Liver (tissue), 9 donors: ENCODE data around the gene CHTF18. TPM values are rescaled to one million over a fixed set of nuclear protein-coding genes. Genes with fewer than 3 reads are reported as not detected.

Experiments
- DNase-seq: peaks from one replicate; pipeline ENCODE4 v3.0.0-alpha.2; 2017; ENCODE audit warnings: low spot score
- H3K27ac ChIP-seq, 2 donors: one replicate each; pipeline ENCODE4 v1.7.0; 2013; ENCODE audit warnings: inconsistent platforms in 2 of 2, low read length in 2 of 2, control low read depth in 1 of 2, low read depth in 1 of 2, mild to moderate bottlenecking in 1 of 2
- H3K27me3 ChIP-seq, 4 donors: one replicate each; pipeline versions ENCODE4 v1.6.1 to v1.7.0; 2013; ENCODE audit warnings: low read length in 3 of 4, inconsistent platforms in 1 of 4, mild to moderate bottlenecking in 1 of 4, moderate library complexity in 1 of 4; ENCODE audit not compliant: control insufficient read depth in 4 of 4, insufficient read depth in 4 of 4
- H3K36me3 ChIP-seq, 4 donors: one replicate each; pipeline versions ENCODE4 v1.6.1 to v1.7.0; 2013; ENCODE audit warnings: low read length in 3 of 4, mild to moderate bottlenecking in 3 of 4, low read depth in 1 of 4, moderate library complexity in 1 of 4; ENCODE audit not compliant: control insufficient read depth in 4 of 4, insufficient read depth in 3 of 4
- H3K4me1 ChIP-seq, 4 donors: one replicate each; pipeline versions ENCODE4 v1.6.1 to v1.7.0; 2013; ENCODE audit warnings: low read length in 3 of 4, mild to moderate bottlenecking in 3 of 4, moderate library complexity in 1 of 4; ENCODE audit not compliant: control insufficient read depth in 4 of 4, insufficient read depth in 4 of 4
- H3K4me3 ChIP-seq, 3 donors: one replicate each; pipeline versions ENCODE4 v1.6.1 to v1.7.0; 2013; ENCODE audit warnings: low read length in 3 of 3, control low read depth in 1 of 3, low read depth in 1 of 3, mild to moderate bottlenecking in 1 of 3
- H3K9ac ChIP-seq, 2 donors: one replicate each; pipeline ENCODE4 v1.7.0; 2013; ENCODE audit warnings: low read length in 2 of 2, mild to moderate bottlenecking in 2 of 2, moderate library complexity in 2 of 2, control low read depth in 1 of 2, low read depth in 1 of 2
- H3K9me3 ChIP-seq, 4 donors: one replicate each; pipeline versions ENCODE4 v1.6.1 to v1.7.0; 2013; ENCODE audit warnings: low read length in 3 of 4; ENCODE audit not compliant: control insufficient read depth in 4 of 4
- FOXA1 ChIP-seq: IDR thresholded peaks from 2 replicates; pipeline ENCODE4 v1.6.1; 2016; ENCODE audit warnings: antibody characterized with exemption
- FOXA2 ChIP-seq: IDR thresholded peaks from 2 replicates; pipeline ENCODE4 v1.6.1; 2016; ENCODE audit warnings: antibody characterized with exemption
- GABPA ChIP-seq, 2 donors: IDR thresholded peaks in 1 of 2; conservative IDR thresholded peaks in 1 of 2; 2 replicates each; pipeline ENCODE4 v1.6.1; 2016; ENCODE audit warnings: antibody characterized with exemption in 2 of 2, mild to moderate bottlenecking in 1 of 2, moderate library complexity in 1 of 2
- HNF4A ChIP-seq, 2 donors: conservative IDR thresholded peaks; 2 replicates each; pipeline ENCODE4 v1.6.1; 2016; ENCODE audit warnings: antibody characterized with exemption in 2 of 2, mild to moderate bottlenecking in 2 of 2
- HNF4G ChIP-seq: IDR thresholded peaks from 2 replicates; pipeline ENCODE4 v1.6.1; 2016; ENCODE audit warnings: antibody characterized with exemption
- JUND ChIP-seq, 2 donors: IDR thresholded peaks; 2 replicates each; pipeline ENCODE4 v1.6.1; 2016; ENCODE audit warnings: antibody characterized with exemption in 2 of 2
- NR2F2 ChIP-seq: IDR thresholded peaks from 2 replicates; pipeline ENCODE4 v1.6.1; 2016; ENCODE audit warnings: antibody characterized with exemption
- RAD21 ChIP-seq, 2 donors: IDR thresholded peaks; 2 replicates each; pipeline ENCODE4 v1.6.1; 2016; ENCODE audit warnings: antibody characterized with exemption in 2 of 2, mild to moderate bottlenecking in 2 of 2
- RXRA ChIP-seq, 2 donors: IDR thresholded peaks; 2 replicates each; pipeline ENCODE4 v1.6.1; 2017 to 2018; ENCODE audit warnings: antibody characterized with exemption in 2 of 2, mild to moderate bottlenecking in 1 of 2
- SP1 ChIP-seq: IDR thresholded peaks from 2 replicates; pipeline ENCODE4 v1.6.1; 2018; ENCODE audit warnings: antibody characterized with exemption, mild to moderate bottlenecking
- TAF1 ChIP-seq: conservative IDR thresholded peaks from 2 replicates; pipeline ENCODE4 v1.6.1; 2016; ENCODE audit warnings: antibody characterized with exemption, mild to moderate bottlenecking
- YY1 ChIP-seq: IDR thresholded peaks from 2 replicates; pipeline ENCODE4 v1.6.1; 2016; ENCODE audit warnings: antibody characterized with exemption, mild to moderate bottlenecking
- WGBS: extraction: QIAGEN DNeasy Blood & Tissue Kit; methylation state at CpG from one replicate; pipeline ENCODE4 v1.1.7; 2013; 5-methylcytosine and 5-hydroxymethylcytosine counted together
- polyA plus RNA-seq, 2 donors: library from polyadenylated mRNA; stranded (reverse) in 1 of 2; unstranded in 1 of 2; fragments of 200-250 nt in 1 of 2; fragments of >200 nt in 1 of 2; fragmentation: Nextera tagmentation in 1 of 2; extraction: Ambion mirVana in 1 of 2; gene quantifications; one replicate each; pipeline versions ENCODE4 v1.2.1 to v1.2.3, GENCODE V29; 2013 to 2015
- total RNA-seq, 2 donors: library from RNA; depleted of rRNA; stranded (reverse); fragments of >200 nt; gene quantifications; one replicate each; pipeline ENCODE4 v1.2.3, GENCODE V29; 2014
- TF ChIP-seq, protein P1 (sequence below): fragments of 150-350 bp; IDR thresholded peaks from 2 replicates; pipeline ENCODE4 v1.5.1; 2017; ENCODE audit warnings: improper control_type of control experiment, low read depth, low read length; ENCODE audit not compliant: missing input control
- TF ChIP-seq, protein P2 (sequence below): IDR thresholded peaks from 2 replicates; pipeline ENCODE4 v1.6.1; 2016; ENCODE audit warnings: antibody characterized with exemption, mild to moderate bottlenecking
- TF ChIP-seq, protein P3 (sequence below): IDR thresholded peaks from 2 replicates; pipeline ENCODE4 v1.6.1; 2016; ENCODE audit warnings: antibody characterized with exemption
- TF ChIP-seq, protein P4 (sequence below): IDR thresholded peaks from 2 replicates; pipeline ENCODE4 v1.6.1; 2016; ENCODE audit warnings: antibody characterized with exemption
- donor health status: healthy.
- donor health status: healthy.
- donor health status: healthy.
- donor health status: healthy.
- donor health status: healthy.

The CHTF18 gene
- total and polyA plus RNA-seq, 4 donors, result 1.7 to 15.6 (median 3.9) TPM

DNA sequence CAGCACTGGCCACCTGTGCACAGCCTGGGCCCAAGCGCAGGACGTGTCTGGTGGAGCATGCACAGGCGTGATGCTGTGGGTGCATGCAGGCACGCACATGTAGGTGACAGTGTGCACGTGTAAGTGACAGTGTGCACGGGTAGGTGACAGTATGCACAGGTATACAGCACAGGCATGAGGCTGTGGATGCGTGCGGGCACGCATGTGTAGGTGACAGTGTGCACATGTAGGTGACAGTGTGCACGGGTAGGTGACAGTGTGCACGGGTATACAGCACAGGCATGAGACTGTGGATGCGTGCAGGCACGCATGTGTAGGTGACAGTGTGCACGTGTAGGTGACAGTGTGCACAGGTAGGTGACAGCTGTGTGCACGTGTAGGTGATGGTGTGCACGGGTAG, 8.1 kb upstream of the CHTF18 start:
- no peak for DNase-seq
- TF ChIP-seq, protein P1, sequence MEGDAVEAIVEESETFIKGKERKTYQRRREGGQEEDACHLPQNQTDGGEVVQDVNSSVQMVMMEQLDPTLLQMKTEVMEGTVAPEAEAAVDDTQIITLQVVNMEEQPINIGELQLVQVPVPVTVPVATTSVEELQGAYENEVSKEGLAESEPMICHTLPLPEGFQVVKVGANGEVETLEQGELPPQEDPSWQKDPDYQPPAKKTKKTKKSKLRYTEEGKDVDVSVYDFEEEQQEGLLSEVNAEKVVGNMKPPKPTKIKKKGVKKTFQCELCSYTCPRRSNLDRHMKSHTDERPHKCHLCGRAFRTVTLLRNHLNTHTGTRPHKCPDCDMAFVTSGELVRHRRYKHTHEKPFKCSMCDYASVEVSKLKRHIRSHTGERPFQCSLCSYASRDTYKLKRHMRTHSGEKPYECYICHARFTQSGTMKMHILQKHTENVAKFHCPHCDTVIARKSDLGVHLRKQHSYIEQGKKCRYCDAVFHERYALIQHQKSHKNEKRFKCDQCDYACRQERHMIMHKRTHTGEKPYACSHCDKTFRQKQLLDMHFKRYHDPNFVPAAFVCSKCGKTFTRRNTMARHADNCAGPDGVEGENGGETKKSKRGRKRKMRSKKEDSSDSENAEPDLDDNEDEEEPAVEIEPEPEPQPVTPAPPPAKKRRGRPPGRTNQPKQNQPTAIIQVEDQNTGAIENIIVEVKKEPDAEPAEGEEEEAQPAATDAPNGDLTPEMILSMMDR, result no peak
- TF ChIP-seq, protein P2, sequence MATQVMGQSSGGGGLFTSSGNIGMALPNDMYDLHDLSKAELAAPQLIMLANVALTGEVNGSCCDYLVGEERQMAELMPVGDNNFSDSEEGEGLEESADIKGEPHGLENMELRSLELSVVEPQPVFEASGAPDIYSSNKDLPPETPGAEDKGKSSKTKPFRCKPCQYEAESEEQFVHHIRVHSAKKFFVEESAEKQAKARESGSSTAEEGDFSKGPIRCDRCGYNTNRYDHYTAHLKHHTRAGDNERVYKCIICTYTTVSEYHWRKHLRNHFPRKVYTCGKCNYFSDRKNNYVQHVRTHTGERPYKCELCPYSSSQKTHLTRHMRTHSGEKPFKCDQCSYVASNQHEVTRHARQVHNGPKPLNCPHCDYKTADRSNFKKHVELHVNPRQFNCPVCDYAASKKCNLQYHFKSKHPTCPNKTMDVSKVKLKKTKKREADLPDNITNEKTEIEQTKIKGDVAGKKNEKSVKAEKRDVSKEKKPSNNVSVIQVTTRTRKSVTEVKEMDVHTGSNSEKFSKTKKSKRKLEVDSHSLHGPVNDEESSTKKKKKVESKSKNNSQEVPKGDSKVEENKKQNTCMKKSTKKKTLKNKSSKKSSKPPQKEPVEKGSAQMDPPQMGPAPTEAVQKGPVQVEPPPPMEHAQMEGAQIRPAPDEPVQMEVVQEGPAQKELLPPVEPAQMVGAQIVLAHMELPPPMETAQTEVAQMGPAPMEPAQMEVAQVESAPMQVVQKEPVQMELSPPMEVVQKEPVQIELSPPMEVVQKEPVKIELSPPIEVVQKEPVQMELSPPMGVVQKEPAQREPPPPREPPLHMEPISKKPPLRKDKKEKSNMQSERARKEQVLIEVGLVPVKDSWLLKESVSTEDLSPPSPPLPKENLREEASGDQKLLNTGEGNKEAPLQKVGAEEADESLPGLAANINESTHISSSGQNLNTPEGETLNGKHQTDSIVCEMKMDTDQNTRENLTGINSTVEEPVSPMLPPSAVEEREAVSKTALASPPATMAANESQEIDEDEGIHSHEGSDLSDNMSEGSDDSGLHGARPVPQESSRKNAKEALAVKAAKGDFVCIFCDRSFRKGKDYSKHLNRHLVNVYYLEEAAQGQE, result no peak
- TF ChIP-seq TAF1 (no peak), YY1 (no peak), SP1 (no peak), HNF4G (no peak), GABPA (IDR thresholded peaks at IDR 0.05 in 1 of 2, conservative IDR thresholded peaks at IDR 0.05 in 1 of 2) (no peak)
- TF ChIP-seq, protein P3, sequence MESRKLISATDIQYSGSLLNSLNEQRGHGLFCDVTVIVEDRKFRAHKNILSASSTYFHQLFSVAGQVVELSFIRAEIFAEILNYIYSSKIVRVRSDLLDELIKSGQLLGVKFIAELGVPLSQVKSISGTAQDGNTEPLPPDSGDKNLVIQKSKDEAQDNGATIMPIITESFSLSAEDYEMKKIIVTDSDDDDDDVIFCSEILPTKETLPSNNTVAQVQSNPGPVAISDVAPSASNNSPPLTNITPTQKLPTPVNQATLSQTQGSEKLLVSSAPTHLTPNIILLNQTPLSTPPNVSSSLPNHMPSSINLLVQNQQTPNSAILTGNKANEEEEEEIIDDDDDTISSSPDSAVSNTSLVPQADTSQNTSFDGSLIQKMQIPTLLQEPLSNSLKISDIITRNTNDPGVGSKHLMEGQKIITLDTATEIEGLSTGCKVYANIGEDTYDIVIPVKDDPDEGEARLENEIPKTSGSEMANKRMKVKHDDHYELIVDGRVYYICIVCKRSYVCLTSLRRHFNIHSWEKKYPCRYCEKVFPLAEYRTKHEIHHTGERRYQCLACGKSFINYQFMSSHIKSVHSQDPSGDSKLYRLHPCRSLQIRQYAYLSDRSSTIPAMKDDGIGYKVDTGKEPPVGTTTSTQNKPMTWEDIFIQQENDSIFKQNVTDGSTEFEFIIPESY, result no peak
- 86% methylated on average over 16 of the region's 16 CpGs for WGBS
- Histone ChIP-seq H3K9me3 (no peaks in the 10 kb centered on the region), H3K27ac (no peak overlapping the region), H3K4me3 (no peak overlapping the region), H3K4me1 (no peaks in the 10 kb centered on the region), H3K9ac (no peak overlapping the region), H3K27me3 (peaks cover 0 to 4% (median 0%) of the 10 kb centered on the region in 4 donors), H3K36me3 (no peaks in the 10 kb centered on the region)

DNA sequence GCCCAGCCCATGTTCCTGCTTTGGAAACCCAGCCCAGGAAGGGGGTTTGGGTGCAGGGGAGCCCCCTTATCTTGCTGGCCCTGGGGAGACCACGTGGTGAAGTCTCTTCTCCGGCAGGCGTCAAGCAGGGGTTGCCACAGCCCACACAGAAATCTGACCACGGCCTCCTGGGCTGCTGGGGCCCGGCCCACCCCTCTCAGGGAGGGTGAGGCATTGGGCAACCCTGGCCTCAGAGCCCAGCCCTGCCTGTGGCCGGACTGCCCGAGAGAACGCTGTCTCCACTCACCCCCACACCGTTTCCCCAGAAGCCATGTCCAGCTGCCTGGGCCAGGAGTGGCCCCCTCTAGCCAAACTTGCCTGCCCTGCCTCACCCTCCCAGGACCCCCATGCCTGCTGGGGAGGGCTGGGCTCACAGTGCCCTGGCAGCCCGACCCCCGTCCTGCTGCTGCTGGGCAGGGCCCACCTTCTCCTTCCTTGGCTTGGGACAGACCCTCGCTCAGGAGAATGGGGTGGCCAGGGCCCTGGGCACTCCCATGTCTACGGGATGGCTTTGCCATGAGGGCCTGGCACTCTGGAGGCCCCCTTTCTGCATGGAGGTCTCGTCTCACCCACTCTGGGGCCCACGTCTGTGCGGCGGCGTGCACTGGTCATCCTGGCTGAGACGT, 6.9 kb upstream of the CHTF18 start:
- Histone ChIP-seq H3K27me3 (peaks cover 0 to 4% (median 0%) of the 10 kb centered on the region in 4 donors), H3K36me3 (peaks cover 0 to 3% (median 0%) of the 10 kb centered on the region in 4 donors), H3K27ac (no peak overlapping the region), H3K9ac (no peak overlapping the region), H3K9me3 (no peaks in the 10 kb centered on the region), H3K4me3 (no peak overlapping the region), H3K4me1 (no peaks in the 10 kb centered on the region)
- DNase-seq, result no peak
- WGBS, result 62% methylated on average over 19 of the region's 19 CpGs
- TF ChIP-seq NR2F2, result no peak
- TF ChIP-seq YY1, result no peak
- TF ChIP-seq, protein P2, result no peak
- TF ChIP-seq, protein P3, result no peak
- TF ChIP-seq TAF1, result no peak
- no peak for TF ChIP-seq GABPA (IDR thresholded peaks at IDR 0.05 in 1 of 2, conservative IDR thresholded peaks at IDR 0.05 in 1 of 2)
- no peak for TF ChIP-seq FOXA1
- TF ChIP-seq, protein P4, sequence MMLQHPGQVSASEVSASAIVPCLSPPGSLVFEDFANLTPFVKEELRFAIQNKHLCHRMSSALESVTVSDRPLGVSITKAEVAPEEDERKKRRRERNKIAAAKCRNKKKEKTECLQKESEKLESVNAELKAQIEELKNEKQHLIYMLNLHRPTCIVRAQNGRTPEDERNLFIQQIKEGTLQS, result no peak
- no peak for TF ChIP-seq RAD21 (IDR thresholded peaks at IDR 0.05)
- no peak for TF ChIP-seq RXRA (IDR thresholded peaks at IDR 0.05)
- TF ChIP-seq SP1, result no peak
- TF ChIP-seq HNF4A (conservative IDR thresholded peaks at IDR 0.05), result no peak
- TF ChIP-seq FOXA2, result no peak
- no peak for TF ChIP-seq JUND (IDR thresholded peaks at IDR 0.05)
